Left ventricle myocardium inferior (tissue), 1 donor: Measurements from ENCODE around the gene DYNAP. TPM values are rescaled to one million over a fixed set of nuclear protein-coding genes. Genes with fewer than 3 reads are reported as not detected.
A peak's percentile ranks its signal among the peaks of the same experiment; 100 is the strongest.

Experiments used
- DNase-seq: peaks from one replicate; pipeline ENCODE4 v3.0.0-alpha.2; 2020
- H3K27ac ChIP-seq: fragments of 200-600 bp; replicated peaks from 2 replicates; pipeline ENCODE4 v1.8.0; 2021
- H3K27me3 ChIP-seq: fragments of 200-600 bp; 2 replicates; pipeline ENCODE4 v1.8.0; 2021; ENCODE audit warnings: low read depth
- H3K36me3 ChIP-seq: fragments of 200-600 bp; 2 replicates; pipeline ENCODE4 v1.8.0; 2021
- H3K4me1 ChIP-seq: fragments of 200-600 bp; 2 replicates; pipeline ENCODE4 v1.8.0; 2021
- H3K4me3 ChIP-seq: fragments of 200-600 bp; 2 replicates; pipeline ENCODE4 v1.8.0; 2021; ENCODE audit warnings: mild to moderate bottlenecking, moderate library complexity
- H3K9me3 ChIP-seq: fragments of 200-600 bp; replicated peaks from 2 replicates; pipeline ENCODE4 v1.8.0; 2021
- CTCF ChIP-seq: fragments of 200-600 bp; IDR thresholded peaks from 2 replicates; pipeline ENCODE4 v1.8.0; 2021; ENCODE audit warnings: antibody characterized with exemption, mild to moderate bottlenecking, borderline replicate concordance
- intact Hi-C: fragments of 100-400 bp; cut with micrococcal nuclease; formaldehyde crosslinking; loops from one replicate; pipeline ENCODE4 v1.11.0; 2022
- total RNA-seq: library from RNA; stranded (reverse); fragmentation: NEBNext Ultra II Directional; extraction: Animal tissue kit (Norgen Biotek cat#: 25700); gene quantifications from one replicate; pipeline ENCODE4 v1.2.1, GENCODE V29; 2021
- donor health status: DM: no; HTN: yes; CAD: no; lungs with severe emphysema.

The DYNAP gene
- total RNA-seq, 1 donor from 2014 or later = not detected

GRCh38 chr18:54558609-54559585, 32.1 kb upstream of the DYNAP start:
- intact Hi-C loops = no loop called here

GRCh38 chr18:54561706-54562267, 29.3 kb upstream of the DYNAP start:
- Histone ChIP-seq H3K4me1 (no peaks in the 10 kb centered on the region), H3K9me3 (no peaks in the 10 kb centered on the region), H3K27ac (no peak overlapping the region), H3K36me3 (no peaks in the 10 kb centered on the region), H3K27me3 (no peaks in the 10 kb centered on the region), H3K4me3 (no peak overlapping the region)
- intact Hi-C loops = no loop called here
- no peak for TF ChIP-seq CTCF
- DNase-seq = no peak

More at GRCh38 chr18:54558609-54559585, 32.1 kb upstream of the DYNAP start:
- H3K36me3 ChIP-seq = no peaks in the 10 kb centered on the region
- H3K4me1 ChIP-seq = no peaks in the 10 kb centered on the region
- no peak for DNase-seq
- no peak overlapping the region for H3K27ac ChIP-seq
- no peaks in the 10 kb centered on the region for H3K27me3 ChIP-seq
- H3K9me3 ChIP-seq = no peaks in the 10 kb centered on the region
- no peak overlapping the region for H3K4me3 ChIP-seq
- peak; percentile 75 for TF ChIP-seq CTCF

- no peak for TF ChIP-seq CTCF
- Histone ChIP-seq H3K36me3 (no peaks in the 10 kb centered on the region), H3K27me3 (no peaks in the 10 kb centered on the region), H3K4me3 (no peak overlapping the region), H3K9me3 (no peaks in the 10 kb centered on the region), H3K27ac (no peak overlapping the region), H3K4me1 (no peaks in the 10 kb centered on the region)
- intact Hi-C loops = no loop called here
- no peak for DNase-seq
Observed at GRCh38 chr18:54580202-54580729, 10.8 kb upstream of the DYNAP start.

- Histone ChIP-seq H3K27ac (no peak overlapping the region), H3K27me3 (no peaks in the 10 kb centered on the region), H3K9me3 (no peaks in the 10 kb centered on the region), H3K4me1 (no peaks in the 10 kb centered on the region), H3K4me3 (no peak overlapping the region), H3K36me3 (no peaks in the 10 kb centered on the region)
- no peak for TF ChIP-seq CTCF
- intact Hi-C loops = no loop called here
- DNase-seq = no peak
Observed at GRCh38 chr18:54584065-54584464, 7.0 kb upstream of the DYNAP start.

GRCh38 chr18:54585743-54586142, 5.3 kb upstream of the DYNAP start:
- intact Hi-C loops = no loop called here
- TF ChIP-seq CTCF = no peak
- no peak overlapping the region for H3K27ac ChIP-seq

More at GRCh38 chr18:54585743-54586142, 5.3 kb upstream of the DYNAP start:
- Histone ChIP-seq H3K4me1 (no peaks in the 10 kb centered on the region), H3K27me3 (no peaks in the 10 kb centered on the region), H3K4me3 (no peak overlapping the region), H3K36me3 (no peaks in the 10 kb centered on the region), H3K9me3 (no peaks in the 10 kb centered on the region)
- DNase-seq = no peak
